HL-60 (cell line): ENCODE measurements around the gene ADAMTS17.

Experiments used
- DNase-seq, 2 experiments: peaks; one replicate each; pipeline ENCODE4 v3.0.0-alpha.2; 2010 to 2020; ENCODE audit warnings: low read depth in 1 of 2, low spot score in 1 of 2
- H3K27ac ChIP-seq: fragments of 250-450 bp; sonication (Bioruptor Pico); replicated peaks from 2 replicates; pipeline ENCODE4 v1.5.1; 2020; ENCODE audit warnings: mild to moderate bottlenecking, moderate library complexity
- H3K27me3 ChIP-seq: fragments of 250-450 bp; sonication (Bioruptor Pico); 2 replicates; pipeline ENCODE4 v1.5.1; 2021; ENCODE audit warnings: mild to moderate bottlenecking, moderate library complexity; ENCODE audit not compliant: insufficient read depth, poor library complexity, severe bottlenecking
- H3K4me3 ChIP-seq: replicated peaks from 2 replicates; pipeline ENCODE4 v1.5.1; 2011; ENCODE audit warnings: mild to moderate bottlenecking, control low read depth, low read length; ENCODE audit not compliant: insufficient read depth
- CTCF ChIP-seq: IDR thresholded peaks from one replicate; pipeline ENCODE4 v1.5.1; 2011; ENCODE audit warnings: low read length, control low read depth, inconsistent platforms; ENCODE audit not compliant: insufficient read depth
- GABPA ChIP-seq: IDR thresholded peaks from 2 replicates; pipeline ENCODE4 v1.6.1; 2012; ENCODE audit warnings: low read depth
- POLR2AphosphoS5 ChIP-seq: IDR thresholded peaks from 2 replicates; pipeline ENCODE4 v1.6.1; 2012; ENCODE audit warnings: low read depth
- REST ChIP-seq: IDR thresholded peaks from 2 replicates; pipeline ENCODE4 v1.6.1; 2012; ENCODE audit warnings: low read depth; ENCODE audit not compliant: insufficient replicate concordance
- SPI1 ChIP-seq: IDR thresholded peaks from 2 replicates; pipeline ENCODE4 v1.6.1; 2012; ENCODE audit warnings: low read depth, mild to moderate bottlenecking, borderline replicate concordance

The ADAMTS17 gene

GRCh38 chr15:100309109-100310040 is 32.4 kb downstream of the ADAMTS17 start:
- Histone ChIP-seq H3K27me3 (no peaks in the 10 kb centered on the region), H3K27ac (no peak overlapping the region), H3K4me3 (no peak overlapping the region)
- TF ChIP-seq REST, result no peak
- TF ChIP-seq POLR2AphosphoS5, result no peak
- TF ChIP-seq GABPA, result no peak
- no peak for TF ChIP-seq SPI1
- no peak for TF ChIP-seq CTCF
- DNase-seq, result no peak

- DNase-seq, result no peak
Measured at GRCh38 chr15:100308608-100309007, 33.2 kb downstream of the ADAMTS17 start.

More at GRCh38 chr15:100308608-100309007, 33.2 kb downstream of the ADAMTS17 start:
- TF ChIP-seq GABPA, result no peak
- TF ChIP-seq SPI1, result no peak
- TF ChIP-seq CTCF, result no peak
- no peak for TF ChIP-seq REST
- TF ChIP-seq POLR2AphosphoS5, result no peak
- no peaks in the 10 kb centered on the region for H3K27me3 ChIP-seq
- no peak overlapping the region for H3K4me3 ChIP-seq
- no peak overlapping the region for H3K27ac ChIP-seq
